ENCODE data around the gene MBTPS1.
A peak's percentile ranks its signal among the peaks of the same experiment; 100 is the strongest.

The MBTPS1 gene

GRCh38 chr16:84116720-84117493 lies at the start of gene MBTPS1:
MBTPS1 (minus strand) TSS chr16:84116942; CDS start chr16:84101783, 15,159 bp downstream.
- DNase-seq (ENCODE audit: low spot score), result peak; percentile 98

- no peak for DNase-seq (ENCODE audit: low spot score)
Measured at GRCh38 chr16:84165746-84166145, 49.0 kb upstream of the MBTPS1 start.

- no peak for DNase-seq (ENCODE audit: low spot score)
Measured at GRCh38 chr16:84161801-84162200, 45.1 kb upstream of the MBTPS1 start.

- DNase-seq (ENCODE audit: low spot score), result no peak
Measured at GRCh38 chr16:84161037-84161436, 44.3 kb upstream of the MBTPS1 start.

GRCh38 chr16:84159800-84160199 lies 43.1 kb upstream of the MBTPS1 start:
- no peak for DNase-seq (ENCODE audit: low spot score)

- no peak for DNase-seq (ENCODE audit: low spot score)
Measured at GRCh38 chr16:84159007-84159406, 42.3 kb upstream of the MBTPS1 start.

- no peak for DNase-seq (ENCODE audit: low spot score)
Measured at GRCh38 chr16:84156342-84156784, 39.6 kb upstream of the MBTPS1 start.

GRCh38 chr16:84155771-84156170 lies 39.0 kb upstream of the MBTPS1 start:
- DNase-seq (ENCODE audit: low spot score), result no peak

- DNase-seq (ENCODE audit: low spot score), result no peak
Measured at GRCh38 chr16:84155226-84155625, 38.5 kb upstream of the MBTPS1 start.

- no peak for DNase-seq (ENCODE audit: low spot score)
Measured at GRCh38 chr16:84153660-84154214, 37.0 kb upstream of the MBTPS1 start.

GRCh38 chr16:84150926-84151325 lies 34.2 kb upstream of the MBTPS1 start:
- DNase-seq (ENCODE audit: low spot score), result no peak

- peak; percentile 97 for DNase-seq (ENCODE audit: low spot score)
Measured at GRCh38 chr16:84144859-84145639, 28.3 kb upstream of the MBTPS1 start, which contains the start of the genes DNAAF1 and HSDL1. DNAAF1 (plus strand) TSS chr16:84145308; CDS start chr16:84145441, 133 bp downstream. HSDL1 (minus strand) TSS chr16:84145177; CDS start chr16:84131321, 13,856 bp downstream.

- peak; percentile 29 for DNase-seq (ENCODE audit: low spot score)
Measured at GRCh38 chr16:84144209-84144858, 27.6 kb upstream of the MBTPS1 start.

GRCh38 chr16:84143784-84144199 lies 27.1 kb upstream of the MBTPS1 start:
- DNase-seq (ENCODE audit: low spot score), result no peak

- DNase-seq (ENCODE audit: low spot score), result no peak
Measured at GRCh38 chr16:84143081-84143480, 26.3 kb upstream of the MBTPS1 start.

GRCh38 chr16:84141143-84141670 lies 24.5 kb upstream of the MBTPS1 start:
- no peak for DNase-seq (ENCODE audit: low spot score)

- no peak for DNase-seq (ENCODE audit: low spot score)
Measured at GRCh38 chr16:84139628-84140258, 23.0 kb upstream of the MBTPS1 start.

GRCh38 chr16:84138824-84139627 lies 22.3 kb upstream of the MBTPS1 start:
- peak; percentile 56 for DNase-seq (ENCODE audit: low spot score)

- DNase-seq (ENCODE audit: low spot score), result no peak
Measured at GRCh38 chr16:84138500-84138823, 21.7 kb upstream of the MBTPS1 start.

GRCh38 chr16:84137769-84138357 lies 21.1 kb upstream of the MBTPS1 start:
- no peak for DNase-seq (ENCODE audit: low spot score)

Data from iPS-NIHi11 (cell line).